GM18909 (cell line): ENCODE measurements around the gene PMIS2.

Experiments used
- ATAC-seq: cut with Tn5 transposase; IDR thresholded peaks from one replicate; pipeline ENCODE4 v1.9.1; 2021; ENCODE audit warnings: mild to moderate bottlenecking; ENCODE audit not compliant: unreplicated experiment, poor library complexity

The PMIS2 gene

DNA sequence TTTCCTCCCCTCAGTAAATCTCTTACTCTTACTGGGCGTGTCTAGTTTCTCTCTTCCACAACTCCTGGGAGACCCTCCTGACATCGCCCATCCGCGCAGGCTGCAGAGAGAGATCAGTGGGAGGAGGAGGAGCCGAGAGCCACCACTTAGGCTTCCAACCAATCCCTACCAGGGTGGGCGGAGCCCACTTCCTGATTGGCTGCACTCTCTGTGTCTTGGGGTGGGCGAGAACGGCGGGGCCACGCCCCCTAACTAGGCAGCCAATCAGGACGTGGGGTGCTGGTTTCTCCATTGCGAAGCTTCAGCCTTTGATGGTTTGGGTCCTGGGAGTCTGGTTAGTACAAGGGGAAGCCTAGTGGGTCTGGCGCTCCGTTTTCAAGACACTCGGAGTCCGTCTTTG, at the start of gene PMIS2:
TSS of gene PMIS2 (plus strand) at position 326 of the 400 bp plus-strand sequence. CDS start 87 bp downstream, outside the sequence.
- ATAC-seq = no peak

DNA sequence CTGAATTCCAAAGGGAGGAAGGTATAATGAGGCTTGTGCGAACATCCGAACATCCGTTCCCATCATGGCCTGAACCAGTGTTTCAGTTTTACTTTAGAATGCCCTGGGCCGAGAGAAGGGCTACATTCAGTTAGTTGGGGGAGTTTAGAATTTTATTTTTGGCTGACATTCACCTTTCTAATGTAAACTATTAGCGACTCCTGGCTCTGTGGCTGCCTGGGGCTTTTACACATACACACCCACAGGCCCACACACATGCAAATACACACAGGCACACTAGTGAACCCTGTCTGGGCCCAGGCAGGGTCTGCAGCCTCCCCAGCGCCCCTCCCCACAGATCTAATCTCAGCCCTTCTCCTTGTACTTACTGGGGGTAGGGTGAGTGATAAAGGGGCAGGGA, 46.7 kb upstream of the PMIS2 start:
- no peak for ATAC-seq

DNA sequence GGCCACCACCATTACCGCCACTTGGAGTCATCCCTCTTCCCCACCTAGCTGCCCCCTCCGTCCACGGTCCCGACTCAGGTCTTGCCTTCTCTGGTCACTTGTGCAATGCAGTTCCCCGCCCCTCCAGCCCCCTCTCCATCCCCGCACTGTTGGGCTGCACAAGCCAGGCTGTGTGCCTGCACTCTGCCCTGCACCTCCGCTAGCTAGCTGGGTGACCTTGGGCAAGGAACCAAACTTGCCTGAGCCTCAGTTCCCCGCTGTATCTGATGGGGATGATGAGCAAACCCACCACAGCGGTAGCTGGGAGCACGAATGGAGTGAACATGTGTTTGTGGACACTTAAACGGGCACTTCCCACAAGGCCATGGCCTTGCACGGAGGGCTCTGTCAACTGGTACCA, 46.1 kb upstream of the PMIS2 start:
- no peak for ATAC-seq

DNA sequence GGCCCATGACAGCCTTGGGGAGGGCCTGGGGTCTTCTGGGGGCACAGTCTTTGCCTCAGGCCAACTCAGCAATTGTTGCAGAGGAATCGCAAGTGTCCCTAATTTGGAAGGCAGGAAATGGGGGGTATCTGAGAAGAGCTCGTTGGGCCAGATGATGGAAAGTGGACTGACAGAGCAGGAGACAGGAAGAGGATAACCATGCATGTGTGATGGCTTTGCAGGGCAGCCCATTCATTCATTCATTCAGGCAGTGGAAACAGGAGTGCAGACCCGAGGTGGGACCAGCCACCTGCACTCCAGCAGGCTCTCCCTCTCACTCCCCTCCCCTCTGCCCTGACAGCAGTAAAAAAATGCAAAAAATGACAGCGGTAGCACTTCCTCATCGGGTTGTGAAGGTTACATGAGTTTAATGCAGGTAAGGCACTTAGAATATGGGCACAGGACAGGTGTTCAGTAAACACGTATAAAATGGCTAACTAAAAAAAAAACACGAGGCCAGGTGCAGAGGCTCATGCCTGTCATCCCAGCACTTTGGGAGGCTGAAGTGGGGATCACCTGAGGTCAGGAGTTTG, 45.5 kb upstream of the PMIS2 start:
- no peak for ATAC-seq

DNA sequence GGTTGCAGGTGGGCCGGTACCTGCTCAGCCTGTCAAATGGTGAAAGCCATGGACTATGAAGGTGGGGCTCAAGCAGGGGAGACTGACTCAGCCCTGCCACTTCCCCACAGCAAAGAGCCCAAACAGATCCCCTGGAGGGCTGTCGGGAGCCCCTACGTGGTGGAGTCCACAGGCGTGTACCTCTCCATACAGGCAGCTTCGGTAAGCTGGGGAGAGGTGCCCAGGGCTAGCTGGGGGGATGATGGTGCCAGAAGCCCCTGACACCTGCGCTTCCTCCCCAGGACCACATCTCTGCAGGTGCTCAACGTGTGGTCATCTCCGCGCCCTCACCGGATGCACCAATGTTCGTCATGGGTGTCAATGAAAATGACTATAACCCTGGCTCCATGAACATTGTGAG, 43.8 kb upstream of the PMIS2 start:
- ATAC-seq = no peak

DNA sequence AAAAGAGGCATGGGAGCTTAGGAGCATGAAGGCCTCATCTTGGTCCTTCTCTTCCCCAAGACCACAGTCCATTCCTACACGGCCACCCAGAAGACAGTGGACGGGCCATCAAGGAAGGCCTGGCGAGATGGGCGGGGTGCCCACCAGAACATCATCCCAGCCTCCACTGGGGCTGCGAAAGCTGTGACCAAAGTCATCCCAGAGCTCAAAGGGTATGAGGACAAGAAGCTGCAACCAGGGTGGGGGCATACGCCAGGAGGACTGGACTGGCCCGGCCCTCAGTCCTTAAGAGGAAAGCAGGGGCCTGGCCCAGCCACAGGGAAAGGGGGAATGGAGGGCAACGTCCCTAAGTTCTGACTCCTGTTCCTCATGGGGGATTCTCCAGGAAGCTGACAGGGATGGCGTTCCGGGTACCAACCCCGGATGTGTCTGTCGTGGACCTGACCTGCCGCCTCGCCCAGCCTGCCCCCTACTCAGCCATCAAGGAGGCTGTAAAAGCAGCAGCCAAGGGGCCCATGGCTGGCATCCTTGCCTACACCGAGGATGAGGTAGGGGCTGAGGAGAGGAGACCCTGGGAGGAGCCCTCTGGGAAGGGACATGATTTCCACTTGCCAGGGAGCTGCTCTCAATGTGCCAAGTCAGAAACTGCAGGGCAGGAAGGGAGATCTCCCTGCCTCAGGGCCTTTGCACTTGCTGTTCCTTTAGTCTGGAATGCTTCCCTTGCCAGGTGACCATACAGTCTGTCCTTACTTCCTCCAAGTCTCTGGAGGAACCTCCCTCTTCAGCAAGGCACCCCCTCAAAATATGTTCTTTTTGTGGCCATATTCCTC, 42.5 kb upstream of the PMIS2 start:
- no peak for ATAC-seq

DNA sequence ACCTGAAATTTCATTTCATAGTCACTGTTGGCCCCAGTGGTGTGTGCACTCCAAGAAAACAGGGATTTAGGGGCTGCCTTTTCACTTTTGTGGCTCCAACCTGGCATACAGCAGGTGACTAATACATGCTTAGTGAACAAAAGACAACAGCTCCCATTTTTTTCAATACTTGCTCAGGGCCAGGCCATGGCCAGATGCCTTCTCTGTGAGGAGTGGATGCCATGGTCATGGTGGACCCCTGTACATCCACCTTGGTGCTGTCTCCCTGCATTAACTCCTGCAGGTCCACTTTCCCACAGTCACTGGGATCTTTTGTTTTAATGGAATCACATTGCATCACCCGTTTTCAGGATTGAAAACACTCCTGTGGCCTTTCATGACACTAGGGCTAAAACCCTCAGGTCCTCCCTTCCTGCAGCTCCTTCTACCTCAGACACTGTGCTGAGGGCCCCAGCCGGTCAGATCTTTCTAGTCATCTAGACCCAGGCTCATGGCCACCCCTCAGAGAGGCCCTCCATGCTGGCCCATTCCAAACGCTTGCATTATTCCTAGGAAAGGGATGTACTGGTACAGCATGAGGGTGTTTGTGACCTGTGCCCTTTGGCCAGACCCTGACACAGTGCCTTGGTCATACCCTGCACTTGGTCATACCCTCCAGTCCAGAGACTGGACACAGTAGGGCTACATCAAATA, 41.7 kb upstream of the PMIS2 start:
- no peak for ATAC-seq

DNA sequence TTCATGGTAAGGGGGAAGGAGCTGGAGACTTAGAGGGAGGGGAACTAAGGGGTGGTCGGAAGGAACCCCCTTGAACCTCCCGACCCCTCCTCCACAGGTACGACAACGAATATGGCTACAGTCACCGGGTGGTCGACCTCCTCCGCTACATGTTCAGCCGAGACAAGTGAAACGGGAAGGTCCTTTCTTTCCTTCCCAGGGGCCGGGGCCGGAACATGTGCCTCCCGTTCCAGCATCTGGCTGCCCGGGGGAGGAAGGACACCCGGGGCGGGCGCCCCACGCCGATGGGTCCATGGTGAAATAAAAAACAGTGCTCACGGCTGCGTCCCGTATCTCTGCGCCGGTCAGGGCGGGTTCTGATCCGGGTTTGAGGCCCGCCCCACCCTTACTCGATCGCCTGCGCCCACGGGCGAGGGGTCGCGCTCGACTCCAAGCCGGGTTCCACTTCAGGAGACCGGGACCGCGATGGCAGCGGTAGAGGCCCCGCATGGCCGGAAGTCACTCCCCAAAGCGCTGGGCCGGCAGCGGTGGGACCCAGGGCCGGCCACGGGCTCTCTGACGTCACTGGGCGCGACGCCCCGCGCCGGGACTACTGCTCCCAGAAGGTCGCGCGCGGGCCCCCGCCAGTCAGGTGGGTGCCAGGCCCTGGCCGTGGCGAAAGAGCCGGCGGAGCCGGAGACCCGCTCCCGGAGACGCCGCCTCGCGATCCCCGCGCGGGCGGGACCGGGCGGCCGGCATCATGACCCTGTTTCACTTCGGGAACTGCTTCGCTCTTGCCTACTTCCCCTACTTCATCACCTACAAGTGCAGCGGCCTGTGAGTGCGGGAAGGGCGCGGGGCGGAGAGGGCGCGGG, 40.7 kb upstream of the PMIS2 start, which contains the start of gene TMEM147:
TSS of gene TMEM147 (plus strand) at position 626 of the 854 bp plus-strand sequence. CDS start at position 740, 114 bp downstream.
- ATAC-seq = peak; percentile 81

DNA sequence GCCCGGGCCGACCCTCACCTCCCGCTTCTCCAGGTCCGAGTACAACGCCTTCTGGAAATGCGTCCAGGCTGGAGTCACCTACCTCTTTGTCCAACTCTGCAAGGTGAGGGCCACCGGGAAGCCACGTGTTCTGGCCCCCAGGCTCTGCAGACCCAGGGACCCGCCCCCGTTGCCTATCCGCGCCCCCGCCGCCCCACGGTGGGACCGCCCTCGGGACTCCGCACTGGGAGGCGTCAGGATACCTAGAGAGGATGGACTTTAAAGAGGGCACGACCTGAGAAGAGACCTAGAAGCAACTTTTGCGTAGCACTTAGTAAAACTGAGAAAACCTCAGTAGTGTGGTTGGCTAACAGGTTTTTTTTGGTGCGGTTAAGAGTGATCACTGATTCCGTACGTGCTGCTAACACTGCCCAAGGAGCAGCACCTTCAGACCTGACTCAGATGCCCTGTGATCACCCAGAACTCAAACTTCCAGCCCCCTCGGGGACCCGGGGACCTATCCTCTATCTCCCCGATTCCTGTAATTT, 40.1 kb upstream of the PMIS2 start:
- ATAC-seq = peak; percentile 43

DNA sequence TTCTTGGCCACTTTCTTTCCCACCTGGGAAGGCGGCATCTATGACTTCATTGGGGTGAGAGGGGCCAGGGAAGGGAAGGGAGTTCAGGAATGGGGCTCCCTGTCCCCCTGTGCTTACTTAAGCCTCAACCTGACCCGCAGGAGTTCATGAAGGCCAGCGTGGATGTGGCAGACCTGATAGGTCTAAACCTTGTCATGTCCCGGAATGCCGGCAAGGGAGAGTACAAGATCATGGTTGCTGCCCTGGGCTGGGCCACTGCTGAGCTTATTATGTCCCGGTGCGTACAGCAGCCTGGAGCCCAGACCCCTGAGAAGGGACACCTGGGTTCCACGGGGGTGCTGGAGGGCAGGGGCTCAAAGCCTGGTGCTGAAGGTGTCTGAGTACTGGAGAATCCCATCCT, 39.4 kb upstream of the PMIS2 start:
- no peak for ATAC-seq

DNA sequence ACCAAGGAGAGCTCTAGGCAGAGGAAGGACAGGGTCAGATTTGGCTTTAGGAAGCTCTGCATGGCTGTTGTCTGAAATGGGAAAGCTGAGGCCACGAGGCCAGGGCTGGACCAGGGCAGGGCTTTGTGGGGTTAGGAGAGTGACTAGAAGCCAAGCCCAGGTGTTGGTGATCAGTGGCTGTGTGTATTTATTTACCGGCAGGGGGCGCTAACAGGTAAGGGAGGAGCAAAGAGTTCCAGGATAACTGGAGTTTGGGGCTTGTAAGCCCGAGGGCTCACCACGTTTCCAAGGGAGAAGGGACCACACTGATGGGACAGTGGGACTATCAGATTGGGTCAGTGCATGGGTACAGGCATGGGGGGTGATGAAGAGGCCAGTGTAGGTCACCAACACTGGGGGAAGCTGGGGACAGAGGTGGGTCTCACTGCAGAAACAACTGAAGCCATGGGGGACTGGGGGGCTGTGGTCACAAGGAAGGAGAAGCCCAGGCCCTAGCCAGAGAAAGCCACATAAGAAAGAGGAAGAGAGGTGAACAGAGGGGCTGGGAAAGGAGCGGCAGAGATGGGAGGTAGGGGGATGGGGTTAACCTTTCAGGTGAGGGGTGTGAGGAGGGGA, 36.7 kb upstream of the PMIS2 start:
- no peak for ATAC-seq

DNA sequence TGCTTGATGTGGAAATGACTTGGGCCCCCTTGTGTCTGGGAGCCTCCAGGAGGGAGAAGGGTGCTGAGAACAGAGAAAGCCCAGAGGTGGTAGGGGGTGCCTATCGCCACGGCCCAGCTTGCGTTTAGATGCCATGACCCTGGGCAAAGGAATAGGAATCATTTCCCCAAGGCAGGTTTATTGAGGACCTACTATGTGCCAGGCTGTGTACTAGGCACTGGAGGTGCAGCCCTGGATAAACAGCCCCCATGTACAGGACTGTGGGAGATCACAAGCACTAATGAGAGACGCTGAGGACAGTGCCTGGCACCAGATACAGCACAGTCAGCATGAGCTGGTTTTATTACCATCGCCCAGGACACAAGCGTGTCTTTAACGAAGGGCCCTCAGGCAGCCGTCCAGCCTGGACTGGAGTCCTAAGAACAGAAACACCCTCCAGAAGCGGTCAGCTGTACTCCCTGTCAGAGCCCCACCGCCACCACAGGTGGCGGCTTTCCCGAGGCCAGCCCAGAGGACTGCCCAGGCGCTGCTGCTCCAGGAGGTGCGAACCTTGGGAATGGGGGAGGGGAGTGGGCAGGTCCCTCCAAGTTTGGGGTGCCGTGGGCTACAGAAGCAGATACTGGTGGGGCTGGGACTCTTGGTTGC, 36.0 kb upstream of the PMIS2 start:
- no peak for ATAC-seq

DNA sequence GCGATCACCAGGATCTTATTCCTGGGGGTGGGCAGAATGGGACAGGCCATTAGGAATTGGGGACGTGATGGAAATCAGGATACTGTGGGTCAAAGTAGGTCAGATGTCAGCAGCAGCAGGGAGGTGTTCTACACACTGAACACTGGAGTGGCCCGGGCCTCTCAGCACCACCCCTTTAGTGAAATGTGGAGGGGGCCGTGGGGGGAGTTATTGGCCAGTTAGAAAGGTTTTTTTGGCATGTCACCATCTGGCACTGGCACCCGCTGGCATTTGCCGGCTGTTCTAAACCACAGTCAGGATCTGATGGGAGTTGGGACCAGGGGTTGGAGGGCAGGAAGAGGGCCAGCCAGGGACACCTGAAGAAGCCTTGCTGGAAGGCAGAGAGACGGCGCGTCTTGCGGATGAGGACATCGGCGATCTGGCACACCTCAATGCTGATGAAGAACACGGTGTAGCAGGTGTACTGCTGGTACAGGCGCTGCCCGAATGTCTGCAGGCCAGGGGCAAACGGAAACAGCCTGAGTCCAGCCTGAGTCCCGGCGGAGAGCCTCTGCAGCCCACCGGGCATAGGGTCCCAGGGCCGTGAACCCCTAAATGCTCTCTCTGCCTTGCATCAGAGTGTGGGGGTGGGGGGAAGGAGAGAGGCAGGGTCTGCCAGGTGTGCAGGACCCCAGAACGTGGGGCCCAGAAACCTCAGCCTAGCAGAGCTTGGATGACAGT, 34.7 kb upstream of the PMIS2 start:
- no peak for ATAC-seq

DNA sequence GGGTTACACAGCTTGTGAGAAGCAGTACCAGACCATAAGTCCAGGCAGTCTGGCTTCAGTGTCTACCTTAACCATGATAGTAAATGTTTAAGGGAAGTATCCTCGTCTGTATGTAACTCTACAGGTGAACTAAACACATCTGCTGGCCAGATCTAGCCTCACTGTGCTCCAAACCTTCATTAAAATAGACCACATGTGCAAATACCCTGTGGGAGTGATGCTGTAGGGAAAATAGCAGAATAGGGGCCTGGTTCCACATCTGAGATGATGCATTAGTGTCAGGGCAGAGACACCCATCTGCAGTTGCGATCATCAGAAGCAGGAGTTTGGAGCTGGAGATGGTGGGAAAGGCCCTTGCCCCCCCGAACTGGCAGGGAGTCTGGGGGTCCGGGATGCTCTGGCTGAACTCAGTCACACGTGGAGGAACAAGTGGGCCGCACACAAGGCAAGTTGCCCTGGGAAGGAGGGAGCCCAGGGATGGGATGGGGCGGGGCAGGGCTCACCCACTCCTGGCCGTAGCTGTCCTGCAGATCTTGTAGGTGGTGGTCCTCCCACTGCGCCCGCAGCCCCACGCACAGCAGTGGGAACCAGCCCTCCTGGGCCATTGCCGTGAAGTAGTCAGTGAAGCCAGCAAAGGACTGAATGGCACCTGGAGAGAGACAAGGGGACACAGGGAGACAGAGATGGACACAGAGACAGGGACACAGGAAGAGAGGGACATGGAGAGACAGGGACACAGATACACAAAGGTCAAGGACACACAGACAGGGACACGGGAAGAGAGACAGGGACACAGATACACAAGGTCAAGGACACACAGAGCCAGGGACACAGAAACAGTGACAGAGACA, 33.2 kb upstream of the PMIS2 start:
- no peak for ATAC-seq

DNA sequence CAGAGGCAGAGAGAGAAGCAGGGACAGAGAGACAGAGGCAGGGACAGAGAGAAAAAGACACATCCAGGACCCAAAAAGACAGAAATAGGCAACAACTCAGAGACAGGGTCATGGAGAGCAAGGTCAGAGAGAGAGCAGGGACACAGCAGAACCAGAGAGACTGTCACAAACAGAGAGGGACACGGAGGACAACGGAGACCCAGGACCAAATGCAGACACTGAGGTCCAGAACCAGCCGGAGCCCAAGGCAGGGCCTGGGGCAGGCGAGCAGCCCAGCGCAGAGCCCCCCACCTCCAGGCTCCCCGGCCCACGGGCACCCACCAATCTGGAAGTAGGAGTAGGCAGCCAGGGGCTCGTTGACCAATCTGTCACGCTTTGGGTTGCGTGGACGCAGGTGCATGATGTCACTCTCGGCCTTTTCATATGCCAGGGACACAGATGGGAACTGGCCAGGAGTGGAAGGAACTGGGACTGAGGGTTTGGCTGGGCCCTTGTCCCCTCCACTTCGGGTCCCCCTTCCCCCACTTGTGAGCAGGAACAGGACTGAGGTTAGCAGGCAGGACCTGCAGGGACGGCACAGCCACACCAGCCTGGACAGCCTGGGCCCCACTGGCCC, 32.5 kb upstream of the PMIS2 start:
- no peak for ATAC-seq

DNA sequence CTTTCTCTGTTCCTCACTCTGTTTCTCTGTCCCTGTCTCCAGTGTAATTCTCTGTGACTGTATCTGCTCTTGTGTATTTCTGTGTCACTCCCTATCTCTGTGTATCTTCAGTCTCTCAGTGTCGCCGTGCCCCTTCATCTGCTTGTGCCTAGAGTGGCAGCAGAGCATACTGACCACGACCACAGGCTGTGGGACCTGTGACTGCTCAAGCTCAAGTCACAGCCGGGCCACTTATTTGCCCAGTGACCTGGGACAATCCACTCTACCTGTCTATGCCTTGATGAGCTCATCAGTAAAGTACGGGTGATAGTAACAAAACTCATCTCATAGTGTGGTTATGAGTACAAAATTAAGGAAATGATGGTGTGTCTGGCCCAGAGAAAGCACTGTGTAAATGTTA, 31.9 kb upstream of the PMIS2 start:
- no peak for ATAC-seq

DNA sequence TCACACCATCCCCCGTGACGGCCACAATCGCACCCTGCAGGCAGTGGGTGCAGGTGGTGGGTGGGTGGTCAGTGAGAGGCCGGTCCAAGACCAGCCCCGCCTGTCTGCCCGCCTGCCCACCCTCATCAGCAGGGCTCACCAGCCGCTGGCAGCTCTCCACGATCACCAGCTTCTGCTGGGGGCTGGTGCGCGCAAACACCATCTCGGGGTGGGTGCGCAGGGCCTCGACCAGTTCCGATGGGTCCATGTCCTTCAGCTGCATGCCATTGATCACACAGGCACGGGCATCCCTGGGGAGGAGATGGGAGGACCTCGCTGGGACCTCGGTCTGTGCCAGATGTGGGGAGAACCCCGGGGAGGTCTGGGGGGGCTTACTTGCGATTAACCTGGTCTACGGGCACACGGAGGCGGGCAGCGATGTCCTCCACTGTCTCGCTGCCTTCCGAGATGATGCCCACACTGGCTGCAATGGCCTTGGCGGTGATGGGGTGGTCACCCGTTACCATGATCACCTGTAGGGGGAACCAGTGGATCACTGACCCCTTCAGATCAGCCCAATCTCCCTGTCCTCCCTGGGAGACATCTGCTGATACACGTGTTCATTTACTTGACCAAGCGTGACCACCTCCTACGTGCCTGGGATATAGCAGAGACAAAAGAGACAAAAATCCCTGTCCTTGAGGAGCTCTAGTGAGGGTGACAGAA, 30.5 kb upstream of the PMIS2 start:
- ATAC-seq = no peak
